HepG2 (cell line): ENCODE data around the gene PHLDB1. TPM values are rescaled to one million over a fixed set of nuclear protein-coding genes. Genes with fewer than 3 reads are reported as not detected.
A peak's percentile ranks its signal among the peaks of the same experiment; 100 is the strongest.

ENCODE experiments used
- CEBPG ChIP-seq: IDR thresholded peaks from 2 replicates; pipeline ENCODE4 v1.6.1; 2016
- DMTF1 ChIP-seq: sonication (generic); formaldehyde crosslinking; IDR thresholded peaks from 2 replicates; pipeline ENCODE4 v1.4.0; 2020; ENCODE audit warnings: mild to moderate bottlenecking, missing genetic modification reagents
- FOXA3 ChIP-seq: IDR thresholded peaks from 2 replicates; pipeline ENCODE4 v1.6.1; 2016; ENCODE audit warnings: missing genetic modification reagents, missing compliant biosample characterization
- HMG20B ChIP-seq: conservative IDR thresholded peaks from 2 replicates; pipeline ENCODE4 v1.6.1; 2016; ENCODE audit warnings: missing genetic modification reagents, missing compliant biosample characterization
- IRX3 ChIP-seq: sonication (generic); formaldehyde crosslinking; IDR thresholded peaks from 2 replicates; pipeline ENCODE4 v1.8.1; 2023; ENCODE audit warnings: mild to moderate bottlenecking, low read depth, missing genetic modification reagents, borderline replicate concordance
- KDM6A ChIP-seq: IDR thresholded peaks from 2 replicates; pipeline ENCODE4 v1.6.1; 2016; ENCODE audit warnings: low read depth
- LCORL ChIP-seq, 2 experiments: fragments of 450-650 bp in 1 of 2; sonication (generic) in 1 of 2; formaldehyde crosslinking in 1 of 2; IDR thresholded peaks; 2 replicates each; pipeline versions ENCODE4 v1.5.0 to v1.6.1; 2017 to 2020; ENCODE audit warnings: antibody characterized with exemption in 1 of 2, missing genetic modification reagents in 1 of 2
- NFKB2 ChIP-seq: sonication (generic); formaldehyde crosslinking; IDR thresholded peaks from 2 replicates; pipeline ENCODE4 v1.4.0; 2020; ENCODE audit warnings: missing genetic modification reagents, borderline replicate concordance
- NKX3-1 ChIP-seq: sonication (generic); formaldehyde crosslinking; IDR thresholded peaks from 2 replicates; pipeline ENCODE4 v1.5.0; 2020; ENCODE audit warnings: missing genetic modification reagents
- PHF20 ChIP-seq: sonication (generic); formaldehyde crosslinking; IDR thresholded peaks from 2 replicates; pipeline ENCODE4 v1.5.0; 2020; ENCODE audit warnings: mild to moderate bottlenecking, missing genetic modification reagents
- RFXAP ChIP-seq: sonication (generic); formaldehyde crosslinking; IDR thresholded peaks from 2 replicates; pipeline ENCODE4 v1.4.0; 2020; ENCODE audit warnings: missing genetic modification reagents, borderline replicate concordance
- STAT6 ChIP-seq: sonication (generic); formaldehyde crosslinking; IDR thresholded peaks from 2 replicates; pipeline ENCODE4 v1.4.0; 2020; ENCODE audit warnings: missing genetic modification reagents, mild to moderate bottlenecking, borderline replicate concordance
- ZBTB20 ChIP-seq: sonication (generic); formaldehyde crosslinking; IDR thresholded peaks from 2 replicates; pipeline ENCODE4 v1.8.1; 2023; ENCODE audit warnings: missing genetic modification reagents, low read depth, mild to moderate bottlenecking, borderline replicate concordance
- ZFP36 ChIP-seq: fragments of 150-350 bp; IDR thresholded peaks from 2 replicates; pipeline ENCODE4 v1.6.1; 2018; ENCODE audit warnings: borderline replicate concordance, low read length, low read depth; ENCODE audit not compliant: partially characterized antibody
- ZNF207 ChIP-seq: fragments of 450-650 bp; IDR thresholded peaks from 2 replicates; pipeline ENCODE4 v1.6.1; 2016; ENCODE audit warnings: antibody characterized with exemption, borderline replicate concordance
- ZNF614 ChIP-seq: IDR thresholded peaks from 2 replicates; pipeline ENCODE4 v1.6.1; 2018; ENCODE audit warnings: missing biosample characterization, missing genetic modification reagents, inconsistent platforms, borderline replicate concordance
- polyA plus RNA-seq, 8 experiments: library from polyadenylated mRNA; depleted of rRNA in 3 of 8; stranded (reverse) in 7 of 8; unstranded in 1 of 8; fragments of >200 nt; fragmentation: Illumina TruSeq in 4 of 8; extraction: Trizol in 4 of 8; gene quantifications; 2 replicates each; pipeline versions ENCODE4 v1.2.1 to v1.2.3, GENCODE V29; 2011 to 2016; ENCODE audit warnings: low read depth in 4 of 8, missing spikeins in 1 of 8, mixed read lengths in 1 of 8; ENCODE audit not compliant: insufficient read depth in 1 of 8
- total RNA-seq, 5 experiments: library from RNA; depleted of rRNA; stranded (reverse); fragments of >200 nt; fragmentation: Illumina TruSeq; extraction: Trizol; gene quantifications; 2 replicates each; pipeline ENCODE4 v1.2.3, GENCODE V29; 2016; ENCODE audit warnings: low read depth in 1 of 5
- TF ChIP-seq, protein P1 (sequence below): sonication (generic); formaldehyde crosslinking; IDR thresholded peaks from 2 replicates; pipeline ENCODE4 v1.4.0; 2020; ENCODE audit warnings: missing genetic modification reagents
- TF ChIP-seq, protein P2 (sequence below): sonication (generic); formaldehyde crosslinking; IDR thresholded peaks from 2 replicates; pipeline ENCODE4 v1.8.0; 2023; ENCODE audit warnings: mild to moderate bottlenecking, missing genetic modification reagents

The PHLDB1 gene
- total and polyA plus RNA-seq, 2 of the 13 experiments (the other 11 are each of a cell fraction or from before 2014, with no cell fraction given): 13.8 to 14.2 TPM

DNA sequence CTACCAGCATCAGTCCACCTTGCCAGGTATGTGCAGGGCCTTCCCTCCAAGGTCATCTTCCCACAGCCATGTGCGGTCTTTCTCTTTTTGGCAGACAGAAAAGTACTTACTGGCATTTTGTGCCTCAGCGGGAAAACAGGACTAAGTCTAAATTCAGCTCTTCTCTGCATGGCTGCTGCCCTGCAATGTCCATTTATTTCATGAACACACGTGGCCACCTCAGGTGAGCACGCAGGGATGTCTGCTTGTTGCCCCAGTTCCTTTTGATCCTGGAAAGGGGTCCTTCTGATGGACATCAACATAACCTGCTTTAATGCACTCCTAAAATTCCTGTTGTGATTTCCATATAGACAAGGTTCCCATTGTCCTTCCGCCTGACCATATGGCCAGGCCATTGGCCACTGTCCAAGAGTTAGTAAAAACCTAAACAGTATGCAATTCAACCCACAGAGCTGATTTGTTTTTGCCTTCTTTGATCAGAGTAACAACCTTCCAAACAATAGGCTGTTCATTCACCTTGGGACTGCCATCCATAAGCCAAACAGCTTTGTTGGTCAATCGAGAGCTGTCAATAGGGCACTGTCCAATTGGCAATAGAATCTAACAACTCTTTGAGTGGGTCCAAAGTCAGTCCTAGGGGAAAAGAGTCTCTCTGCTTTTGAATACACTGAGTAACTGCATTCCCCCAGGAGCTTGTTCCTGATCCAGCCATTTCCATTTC, 66.1 kb downstream of the PHLDB1 start (continued):
- TF ChIP-seq NFKB2 (CRISPR knock-in tag) (no peak), RFXAP (CRISPR knock-in tag) (0 out of 2 replicates have a peak, but pooled peaks have one; percentile 25), PHF20 (CRISPR knock-in tag) (no peak), IRX3 (CRISPR knock-in tag) (peak; percentile 40; the same call in 1 of the 2 replicates), ZFP36 (no peak), ZNF207 (no peak), NKX3-1 (CRISPR knock-in tag) (peak; percentile 78), CEBPG (CRISPR knock-in tag) (peak; percentile 75), LCORL (IDR thresholded peaks at IDR 0.05) (peak; percentile 42; the same call in 1 of the 2 replicates), LCORL (CRISPR knock-in tag; IDR thresholded peaks at IDR 0.05) (0 out of 2 replicates have a peak, but pooled peaks have one; percentile 49), KDM6A (CRISPR knock-in tag) (no peak; the same call in 1 of the 2 replicates), DMTF1 (CRISPR knock-in tag) (no peak), STAT6 (no peak), ZNF614 (CRISPR knock-in tag) (peak; percentile 89; the same call in 1 of the 2 replicates), HMG20B (CRISPR knock-in tag) (peak; percentile 81), FOXA3 (peak; percentile 86), ZBTB20 (0 out of 2 replicates have a peak, but pooled peaks have one; percentile 45)
- TF ChIP-seq, protein P1, sequence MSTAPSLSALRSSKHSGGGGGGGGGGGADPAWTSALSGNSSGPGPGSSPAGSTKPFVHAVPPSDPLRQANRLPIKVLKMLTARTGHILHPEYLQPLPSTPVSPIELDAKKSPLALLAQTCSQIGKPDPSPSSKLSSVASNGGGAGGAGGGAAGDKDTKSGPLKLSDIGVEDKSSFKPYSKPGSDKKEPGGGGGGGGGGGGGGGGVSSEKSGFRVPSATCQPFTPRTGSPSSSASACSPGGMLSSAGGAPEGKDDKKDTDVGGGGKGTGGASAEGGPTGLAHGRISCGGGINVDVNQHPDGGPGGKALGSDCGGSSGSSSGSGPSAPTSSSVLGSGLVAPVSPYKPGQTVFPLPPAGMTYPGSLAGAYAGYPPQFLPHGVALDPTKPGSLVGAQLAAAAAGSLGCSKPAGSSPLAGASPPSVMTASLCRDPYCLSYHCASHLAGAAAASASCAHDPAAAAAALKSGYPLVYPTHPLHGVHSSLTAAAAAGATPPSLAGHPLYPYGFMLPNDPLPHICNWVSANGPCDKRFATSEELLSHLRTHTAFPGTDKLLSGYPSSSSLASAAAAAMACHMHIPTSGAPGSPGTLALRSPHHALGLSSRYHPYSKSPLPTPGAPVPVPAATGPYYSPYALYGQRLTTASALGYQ (CRISPR knock-in tag): peak; percentile 91
- TF ChIP-seq, protein P2, sequence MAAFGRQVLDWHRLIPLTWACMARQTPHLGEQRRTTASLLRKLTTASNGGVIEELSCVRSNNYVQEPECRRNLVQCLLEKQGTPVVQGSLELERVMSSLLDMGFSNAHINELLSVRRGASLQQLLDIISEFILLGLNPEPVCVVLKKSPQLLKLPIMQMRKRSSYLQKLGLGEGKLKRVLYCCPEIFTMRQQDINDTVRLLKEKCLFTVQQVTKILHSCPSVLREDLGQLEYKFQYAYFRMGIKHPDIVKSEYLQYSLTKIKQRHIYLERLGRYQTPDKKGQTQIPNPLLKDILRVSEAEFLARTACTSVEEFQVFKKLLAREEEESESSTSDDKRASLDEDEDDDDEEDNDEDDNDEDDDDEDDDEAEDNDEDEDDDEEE (CRISPR knock-in tag): no peak
